T-helper 17 cell (primary cell): ENCODE results near the gene ELP1. TPM values are rescaled to one million over a fixed set of nuclear protein-coding genes. Genes with fewer than 3 reads are reported as not detected.
"Not testable (repeated sequence)": the region's sequence is repeated elsewhere in the genome, so short reads cannot be mapped to it uniquely, and the experiment has no call there.

ENCODE experiments used
- ATAC-seq: fragments of 150-1000 bp; cut with Tn5 transposase; 2 replicates; pipeline ENCODE4 v1.10.0; 2021; ENCODE audit warnings: mild to moderate bottlenecking, moderate library complexity
- DNase-seq, 3 donors: peaks; one replicate each; pipeline versions ENCODE4 v3.0.0 to v3.0.0-alpha.2; 2020 to 2021
- H3K9me3 ChIP-seq: one replicate; pipeline ENCODE4 v1.7.0; 2013; ENCODE audit warnings: low read length, mild to moderate bottlenecking; ENCODE audit not compliant: control insufficient read depth, poor library complexity, severe bottlenecking
- H3K27ac Mint-ChIP-seq: one replicate; pipeline ENCODE4 v1.8.0; 2022; ENCODE audit warnings: mild to moderate bottlenecking, moderate library complexity, mixed read lengths
- H3K27me3 Mint-ChIP-seq: one replicate; pipeline ENCODE4 v1.8.0; 2022; ENCODE audit warnings: mixed read lengths
- H3K36me3 Mint-ChIP-seq: one replicate; pipeline ENCODE4 v1.8.0; 2022; ENCODE audit warnings: low read depth, mixed read lengths
- H3K4me1 Mint-ChIP-seq: one replicate; pipeline ENCODE4 v1.8.0; 2022; ENCODE audit warnings: mild to moderate bottlenecking, mixed read lengths
- H3K4me3 Mint-ChIP-seq: one replicate; pipeline ENCODE4 v1.8.0; 2022; ENCODE audit warnings: mild to moderate bottlenecking, moderate library complexity, mixed read lengths
- total RNA-seq, 4 donors: library from RNA in 2 of 4; stranded (reverse) in 2 of 4; gene quantifications; one replicate each; pipeline ENCODE4 v1.2.3 and lab custom pipeline; 2022 to 2026

Gene ELP1
- total RNA-seq, 2 donors from 2014 or later, result 22.0 to 23.2 TPM

DNA sequence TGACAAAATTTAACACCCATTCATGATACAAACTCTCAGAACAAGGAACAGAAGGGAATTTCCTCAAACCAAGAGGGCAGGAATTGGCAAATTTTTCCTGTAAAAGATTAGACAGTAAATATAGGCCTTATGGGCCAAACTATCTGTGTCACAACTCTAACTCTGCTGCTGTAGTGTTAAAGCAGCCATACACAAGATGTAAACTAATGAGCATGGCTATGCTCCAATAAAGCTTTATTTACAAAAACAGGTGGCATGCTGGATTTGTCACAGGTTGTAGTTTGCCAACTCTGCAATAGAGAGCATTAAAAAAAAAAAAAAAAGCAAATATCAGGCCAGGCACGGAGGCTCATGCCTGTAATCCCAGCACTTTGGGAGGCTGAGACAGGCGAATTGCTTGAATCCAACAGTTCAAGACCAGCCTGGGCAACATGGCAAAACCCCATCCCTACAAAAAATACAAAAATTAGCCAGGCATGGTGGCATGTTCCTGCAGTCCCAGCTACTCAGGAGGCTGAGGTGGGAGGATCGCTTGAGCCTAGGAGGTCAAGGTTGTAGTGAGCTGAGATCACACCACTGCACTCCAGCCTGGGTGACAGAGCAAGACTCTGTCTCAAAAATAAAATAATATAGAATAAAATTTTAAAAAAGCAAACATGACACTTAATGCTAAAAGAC lies 47.2 kb downstream of the ELP1 start:
- H3K27me3 Mint-ChIP-seq, H3K27ac Mint-ChIP-seq: not testable (repeated sequence)

DNA sequence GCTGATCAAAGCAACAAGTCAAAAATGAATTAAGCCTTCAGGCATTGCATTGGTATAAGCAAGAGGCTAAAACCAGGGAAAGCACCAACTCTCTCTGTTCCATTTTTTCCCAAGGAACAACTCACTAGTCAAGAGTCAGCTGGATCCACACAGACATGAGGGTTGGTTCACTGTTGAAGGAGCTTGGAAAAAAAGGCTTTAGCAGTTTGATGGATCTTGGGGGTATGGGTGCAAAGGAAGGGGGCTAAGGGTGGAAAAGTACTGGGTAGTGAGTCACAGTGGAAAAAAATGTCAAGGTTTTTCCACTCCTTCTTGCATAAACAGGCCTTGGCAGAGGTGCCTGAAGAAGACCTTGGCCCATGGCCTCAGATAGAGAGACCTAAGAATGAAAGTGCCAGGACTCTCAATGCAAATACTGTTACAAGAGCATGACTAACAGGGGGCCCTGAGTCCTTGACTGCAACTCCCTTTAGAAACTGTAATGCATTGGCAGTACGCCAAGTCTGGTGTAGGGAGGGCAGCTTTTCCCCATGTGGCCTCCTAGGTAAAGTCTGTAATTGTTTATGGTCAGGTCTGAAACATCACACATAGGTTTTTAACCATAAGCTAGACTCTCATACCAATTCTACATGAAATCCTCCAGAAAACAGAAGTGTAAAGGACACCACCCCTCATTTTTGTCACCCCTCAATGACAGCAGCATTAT lies 48.1 kb downstream of the ELP1 start:
- ATAC-seq (no peak), DNase-seq (no peak)
- H3K9me3 ChIP-seq, result no peaks in the 10 kb centered on the region
- Mint-ChIP-seq H3K4me1 (peaks cover 2% of the 10 kb centered on the region), H3K36me3 (peaks cover 15% of the 10 kb centered on the region), H3K27me3 (no peaks in the 10 kb centered on the region), H3K4me3 (peak overlapping the region; percentile 3), H3K27ac (peak overlapping the region; percentile 49)

More for the DNA sequence above, 47.2 kb downstream of the ELP1 start:
- peaks cover 18% of the 10 kb centered on the region for H3K36me3 Mint-ChIP-seq
- not testable (repeated sequence) for ATAC-seq, H3K9me3 ChIP-seq, H3K4me3 Mint-ChIP-seq, H3K4me1 Mint-ChIP-seq, DNase-seq

DNA sequence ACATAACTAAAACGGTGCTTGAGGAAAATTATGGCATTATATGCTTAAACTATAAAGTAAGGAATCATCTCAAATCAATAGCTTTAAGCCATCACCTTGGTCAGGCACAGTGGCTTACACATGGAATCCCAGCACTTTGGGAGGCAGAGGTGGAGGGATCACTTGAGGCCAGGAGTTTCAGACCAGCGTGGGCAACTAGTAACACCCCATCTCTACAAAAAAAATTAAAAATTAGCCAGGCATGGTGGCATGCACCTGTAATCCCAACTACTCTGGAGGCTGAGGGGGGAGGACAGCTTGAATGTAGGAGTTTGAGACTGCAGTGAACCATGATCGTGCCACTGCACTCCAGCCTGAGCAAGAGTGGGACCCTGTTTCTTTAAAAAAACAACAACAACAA lies 49.2 kb downstream of the ELP1 start:
- no peak overlapping the region for H3K4me3 Mint-ChIP-seq

DNA sequence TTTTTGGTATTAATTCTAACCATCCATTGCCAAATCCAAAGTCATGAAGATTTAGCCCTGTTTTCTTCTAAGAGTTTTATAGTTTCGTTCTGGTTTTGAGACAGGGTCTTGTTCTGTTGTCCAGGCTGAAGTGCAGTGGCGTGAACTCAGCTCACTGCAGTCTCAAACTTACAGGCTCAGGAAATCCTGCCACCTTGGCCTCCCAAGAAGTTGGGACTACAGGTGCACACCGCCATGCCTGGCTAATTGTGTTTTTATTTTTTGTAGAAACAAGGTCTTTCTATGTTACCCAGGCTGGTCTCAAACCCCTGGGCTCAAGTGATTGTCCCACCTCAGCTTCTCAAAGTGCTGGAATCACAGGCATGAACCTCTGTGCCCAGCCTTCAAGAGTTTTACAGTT lies 50.8 kb downstream of the ELP1 start:
- no peak for DNase-seq
- H3K4me3 Mint-ChIP-seq, result no peak overlapping the region
- ATAC-seq, result no peak
- no peak overlapping the region for H3K27ac Mint-ChIP-seq
- H3K9me3 ChIP-seq, result no peaks in the 10 kb centered on the region
- H3K27me3 Mint-ChIP-seq, result no peaks in the 10 kb centered on the region
- peaks cover 14% of the 10 kb centered on the region for H3K36me3 Mint-ChIP-seq
- H3K4me1 Mint-ChIP-seq, result no peaks in the 10 kb centered on the region

More for the DNA sequence above, 49.2 kb downstream of the ELP1 start:
- Mint-ChIP-seq H3K27ac (no peak overlapping the region), H3K36me3 (peaks cover 12% of the 10 kb centered on the region), H3K4me1 (no peaks in the 10 kb centered on the region), H3K27me3 (no peaks in the 10 kb centered on the region)
- no peak for ATAC-seq
- no peak for DNase-seq
- H3K9me3 ChIP-seq, result no peaks in the 10 kb centered on the region

DNA sequence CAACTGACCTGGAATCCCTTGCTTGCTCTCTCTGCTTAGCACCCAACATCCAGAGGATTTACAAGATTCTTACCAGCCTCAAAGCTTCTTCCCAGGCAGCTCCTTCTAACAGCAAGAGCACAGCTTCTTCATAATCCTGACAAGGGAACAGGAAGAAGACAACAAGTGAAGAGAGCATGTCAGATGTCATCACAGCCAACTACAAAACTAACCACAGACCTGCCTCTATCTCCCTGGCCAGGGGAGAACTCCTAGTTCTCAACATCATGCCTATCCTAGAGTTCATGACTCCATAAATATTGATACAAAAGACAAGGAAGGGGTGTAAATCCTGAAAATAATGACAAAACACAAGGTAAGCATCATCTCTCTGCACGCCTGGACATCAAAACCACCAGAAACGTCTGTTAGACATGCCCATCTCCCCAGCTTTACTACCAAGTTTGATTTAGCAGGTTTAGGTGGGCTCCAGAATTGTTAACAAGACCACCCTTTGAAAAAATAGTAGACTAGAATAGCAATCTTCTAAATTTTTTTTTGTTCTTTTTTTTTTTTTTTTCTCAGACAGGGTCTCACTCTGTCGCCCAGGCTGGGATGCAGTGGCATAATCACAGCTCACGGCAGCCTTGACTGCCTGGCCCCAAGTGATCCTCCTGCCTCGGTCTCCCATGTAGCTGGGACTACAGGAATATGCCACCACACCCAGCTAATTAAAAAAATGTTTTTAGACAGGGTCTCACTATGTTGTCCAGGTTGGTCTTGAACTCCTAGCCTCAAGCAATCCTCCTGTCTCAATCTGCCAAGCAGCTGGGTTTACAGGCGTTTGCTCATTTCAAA lies 51.7 kb downstream of the ELP1 start:
- Mint-ChIP-seq H3K36me3 (peaks cover 11% of the 10 kb centered on the region), H3K27me3 (no peaks in the 10 kb centered on the region), H3K4me3 (no peak overlapping the region), H3K4me1 (no peaks in the 10 kb centered on the region), H3K27ac (no peak overlapping the region)
- H3K9me3 ChIP-seq, result no peaks in the 10 kb centered on the region
- DNase-seq (no peak), ATAC-seq (no peak)

DNA sequence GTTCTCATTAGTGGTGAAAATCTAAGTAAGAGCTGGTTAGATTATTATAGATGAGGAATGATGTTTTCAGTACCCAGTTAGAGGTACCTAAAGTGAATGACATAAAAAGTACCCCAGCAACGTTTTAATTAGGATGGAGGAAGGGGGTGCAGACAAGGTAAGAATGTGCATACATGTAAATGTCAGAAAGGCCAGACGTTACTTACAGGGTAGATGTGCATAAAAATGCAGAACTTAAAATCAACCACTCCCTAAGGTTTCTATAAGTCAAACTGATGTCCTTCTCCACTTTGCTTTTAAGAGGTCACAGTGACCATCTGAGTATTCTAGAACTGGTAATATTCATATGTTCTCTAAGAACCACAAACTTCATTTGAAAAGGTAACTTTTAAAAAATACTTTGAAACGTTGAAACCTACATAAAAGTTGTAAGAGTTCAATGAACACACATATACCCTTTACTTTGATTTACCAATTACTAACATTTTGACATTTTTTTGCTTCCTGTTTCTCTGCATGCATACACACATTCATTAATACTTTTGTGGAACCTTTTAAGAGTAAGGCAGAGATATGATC lies 53.1 kb downstream of the ELP1 start:
- Mint-ChIP-seq H3K27me3 (no peaks in the 10 kb centered on the region), H3K27ac (no peak overlapping the region), H3K36me3 (peaks cover 11% of the 10 kb centered on the region), H3K4me1 (no peaks in the 10 kb centered on the region), H3K4me3 (no peak overlapping the region)
- H3K9me3 ChIP-seq, result no peaks in the 10 kb centered on the region
- DNase-seq (no peak), ATAC-seq (no peak)

DNA sequence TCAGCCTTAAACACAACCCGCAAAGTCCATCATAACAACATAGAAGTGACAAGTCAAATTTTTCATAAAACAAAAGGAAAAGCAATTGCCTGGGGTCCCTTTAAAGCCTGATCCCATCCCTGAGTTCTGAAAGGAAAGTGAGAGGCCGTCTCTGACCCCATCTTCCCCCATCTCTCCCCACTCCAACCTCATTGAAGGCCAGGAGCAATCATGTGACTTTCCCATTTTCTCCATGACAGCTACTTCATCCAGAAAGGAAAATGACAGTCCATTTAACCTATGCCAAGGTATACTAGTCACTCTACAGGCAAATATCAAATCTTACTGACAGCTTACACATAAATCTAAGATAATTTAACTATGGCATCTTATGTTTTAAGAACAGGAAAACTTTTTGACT lies 56.4 kb downstream of the ELP1 start:
- peaks cover 6% of the 10 kb centered on the region for H3K36me3 Mint-ChIP-seq
- DNase-seq (no peak), ATAC-seq (no peak)
- H3K4me1 Mint-ChIP-seq, result no peaks in the 10 kb centered on the region
- H3K4me3 Mint-ChIP-seq, result no peak overlapping the region
- H3K27me3 Mint-ChIP-seq, result no peaks in the 10 kb centered on the region
- H3K9me3 ChIP-seq, result no peaks in the 10 kb centered on the region
- no peak overlapping the region for H3K27ac Mint-ChIP-seq

DNA sequence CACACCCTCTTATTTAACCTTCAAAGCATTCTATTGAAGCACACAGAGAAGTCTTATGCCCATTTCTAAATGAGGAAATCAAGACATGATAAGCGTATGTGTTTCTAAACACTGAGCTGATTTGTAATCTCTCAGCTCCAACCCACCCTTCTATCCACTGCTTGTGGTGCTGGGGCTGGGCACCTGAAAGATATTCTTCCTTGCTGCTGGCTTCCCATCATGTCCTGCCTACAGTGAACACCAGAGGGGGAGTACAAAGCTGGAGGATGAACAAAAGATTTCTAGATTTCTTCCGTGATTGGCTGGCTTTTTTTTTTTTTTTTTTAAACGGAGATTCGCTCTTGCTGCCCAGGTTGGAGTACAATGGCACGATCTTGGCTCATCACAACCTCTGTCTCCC lies 57.5 kb downstream of the ELP1 start:
- Mint-ChIP-seq H3K4me3 (no peak overlapping the region), H3K4me1 (no peaks in the 10 kb centered on the region), H3K36me3 (peaks cover 13% of the 10 kb centered on the region), H3K27ac (no peak overlapping the region), H3K27me3 (no peaks in the 10 kb centered on the region)
- ATAC-seq (no peak), DNase-seq (no peak)
- no peaks in the 10 kb centered on the region for H3K9me3 ChIP-seq

DNA sequence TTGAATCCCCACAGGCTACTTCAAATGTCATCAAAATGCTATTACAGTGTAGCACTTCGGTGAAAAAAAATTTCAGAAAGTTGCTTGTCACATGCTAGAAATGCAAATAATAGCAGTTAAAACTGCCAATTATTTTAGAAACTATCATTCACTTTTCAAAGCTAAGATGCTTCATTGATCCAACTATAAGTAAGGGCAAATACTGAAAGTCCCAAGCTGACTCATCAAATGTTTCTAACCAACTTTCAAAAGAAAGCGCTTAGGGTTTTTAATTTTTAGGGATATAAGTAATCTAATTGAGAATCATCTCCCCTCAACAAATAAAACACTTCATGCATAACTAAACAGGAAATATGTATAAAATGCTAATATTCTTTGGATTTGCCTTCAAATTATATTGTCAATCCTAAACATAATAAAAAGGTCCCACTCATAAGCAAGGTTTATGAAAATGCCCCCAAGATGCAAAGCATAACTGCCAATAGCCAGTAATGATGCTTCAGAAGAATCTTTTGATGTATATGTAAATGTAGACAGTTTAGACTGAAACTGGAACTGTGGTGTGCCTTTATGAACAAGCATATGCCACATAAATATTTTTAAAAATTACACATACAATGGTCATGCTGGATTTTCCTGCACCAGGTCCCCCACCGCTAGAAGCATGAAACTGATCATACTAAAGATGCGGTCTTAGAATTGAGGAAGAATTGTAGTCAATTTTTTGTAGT lies 59.7 kb downstream of the ELP1 start:
- no peaks in the 10 kb centered on the region for H3K9me3 ChIP-seq
- Mint-ChIP-seq H3K4me3 (no peak overlapping the region), H3K4me1 (no peaks in the 10 kb centered on the region), H3K27ac (no peak overlapping the region), H3K36me3 (peaks cover 10% of the 10 kb centered on the region), H3K27me3 (no peaks in the 10 kb centered on the region)
- DNase-seq (no peak), ATAC-seq (no peak)

DNA sequence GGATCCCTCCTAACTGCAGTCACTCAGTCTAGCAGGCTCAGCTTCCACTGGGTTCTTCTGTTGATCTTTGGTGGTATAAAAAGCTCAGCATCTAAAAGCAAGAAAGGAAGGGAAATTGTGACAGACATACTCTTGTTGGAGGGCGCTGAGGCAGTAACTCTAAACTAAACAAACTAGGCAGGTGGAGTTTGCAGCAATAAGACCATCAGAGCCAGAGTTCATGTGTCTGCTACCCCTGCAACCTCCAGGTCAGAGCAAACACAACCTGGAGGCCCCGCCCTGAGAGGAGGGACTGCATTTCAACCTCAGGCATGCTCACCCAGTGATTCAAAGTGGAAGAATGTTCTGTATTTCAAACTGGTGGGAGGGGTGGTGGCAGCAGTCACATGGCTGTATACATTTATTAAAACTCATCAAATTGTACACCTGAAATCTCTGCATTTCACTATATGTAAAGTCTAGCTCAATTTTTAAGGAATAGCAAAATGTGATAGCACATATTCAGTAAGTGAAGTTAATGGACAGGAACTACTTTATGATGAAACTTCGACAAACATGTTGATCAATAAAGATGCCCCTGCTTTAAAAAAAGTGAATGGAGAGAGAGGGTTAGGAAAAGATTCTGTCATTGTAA lies 64.7 kb downstream of the ELP1 start:
- ATAC-seq (no peak), DNase-seq (no peak)
- no peak overlapping the region for H3K27ac Mint-ChIP-seq
- H3K36me3 Mint-ChIP-seq, result peaks cover 11% of the 10 kb centered on the region
- peaks cover 2% of the 10 kb centered on the region for H3K4me1 Mint-ChIP-seq
- H3K27me3 Mint-ChIP-seq, result no peaks in the 10 kb centered on the region
- no peaks in the 10 kb centered on the region for H3K9me3 ChIP-seq
- H3K4me3 Mint-ChIP-seq, result no peak overlapping the region

DNA sequence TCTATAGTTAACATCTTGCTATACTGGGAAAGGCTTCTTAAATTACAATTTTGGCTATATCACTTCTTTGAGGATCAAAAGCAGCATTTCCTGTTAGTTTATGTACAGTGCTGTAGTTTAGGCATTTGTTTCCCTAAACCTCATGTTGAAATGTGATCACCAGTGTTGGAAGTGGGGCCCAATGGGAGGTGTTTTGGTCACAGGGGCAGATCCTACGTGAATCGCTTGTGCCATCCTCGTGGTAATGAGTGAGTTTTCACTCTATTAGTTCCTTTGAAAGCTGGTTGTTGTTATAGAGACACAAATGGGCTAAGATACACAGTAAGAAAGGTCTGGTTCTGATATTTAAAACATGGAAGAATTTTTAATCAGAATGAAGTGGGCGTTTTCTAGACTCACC lies 66.1 kb downstream of the ELP1 start:
- Mint-ChIP-seq H3K27ac (no peak overlapping the region), H3K36me3 (peaks cover 11% of the 10 kb centered on the region), H3K4me3 (no peak overlapping the region), H3K4me1 (peaks cover 2% of the 10 kb centered on the region), H3K27me3 (no peaks in the 10 kb centered on the region)
- DNase-seq (no peak), ATAC-seq (no peak)
- H3K9me3 ChIP-seq, result no peaks in the 10 kb centered on the region

DNA sequence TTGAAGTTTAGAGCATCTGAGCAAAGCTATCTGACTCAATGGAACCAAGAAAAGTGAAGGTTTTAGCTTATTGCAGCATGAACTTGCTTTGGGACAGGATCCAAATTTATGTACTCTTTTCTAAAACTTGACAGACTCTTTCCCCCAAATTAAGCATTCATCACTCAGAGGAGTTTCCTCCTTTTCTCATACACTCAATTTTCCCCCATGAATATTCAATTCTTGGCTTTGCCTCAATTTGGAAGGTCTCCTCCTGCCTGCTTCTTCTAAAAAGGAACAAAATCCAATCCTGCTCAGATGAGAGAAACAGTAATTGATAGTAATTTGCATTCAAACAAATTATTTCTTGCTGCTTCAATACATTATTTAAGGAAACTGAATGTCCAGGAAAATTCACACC lies 66.8 kb downstream of the ELP1 start:
- no peaks in the 10 kb centered on the region for H3K27me3 Mint-ChIP-seq
- no peak overlapping the region for H3K27ac Mint-ChIP-seq
- ATAC-seq (no peak), DNase-seq (no peak)
- H3K36me3 Mint-ChIP-seq, result peaks cover 11% of the 10 kb centered on the region
- peaks cover 2% of the 10 kb centered on the region for H3K4me1 Mint-ChIP-seq
- H3K4me3 Mint-ChIP-seq, result no peak overlapping the region
- no peaks in the 10 kb centered on the region for H3K9me3 ChIP-seq
